ENCODE data around the gene HOOK2. TPM values are rescaled to one million over a fixed set of nuclear protein-coding genes. Genes with fewer than 3 reads are reported as not detected.

Gene HOOK2
- total and polyA plus RNA-seq, 2 of the 13 experiments (the other 11 are each of a cell fraction or from before 2014, with no cell fraction given), result 9.2 to 12.9 TPM

GRCh38 chr19:12791345-12792050, 16.1 kb upstream of the HOOK2 start, which contains the start of gene JUNB (continued):
- TF ChIP-seq PCBP2 (optimal IDR thresholded peaks at IDR 0.05; ENCODE audit: low read depth, low read length, poor library complexity, severe bottlenecking), result no peak
- peak; percentile 95 for TF ChIP-seq ELF4 (CRISPR knock-in tag; IDR thresholded peaks at IDR 0.05; ENCODE audit: borderline replicate concordance)
- TF ChIP-seq TCF12 (IDR thresholded peaks at IDR 0.05), result no peak
- TF ChIP-seq TCF12 (CRISPR knock-in tag; IDR thresholded peaks at IDR 0.05), result no peak
- no peak for TF ChIP-seq ZNF260 (CRISPR knock-in tag; IDR thresholded peaks at IDR 0.05; ENCODE audit: borderline replicate concordance, low read depth)
- peak; percentile 70 for TF ChIP-seq RARA (CRISPR knock-in tag; IDR thresholded peaks at IDR 0.05)
- TF ChIP-seq SRSF1 (optimal IDR thresholded peaks at IDR 0.05; ENCODE audit: low read depth, low read length), result peak; percentile 97
- no peak; the same call in 1 of the 2 replicates for TF ChIP-seq ZNF546 (CRISPR knock-in tag; conservative IDR thresholded peaks at IDR 0.05)
- TF ChIP-seq ZNF333 (CRISPR knock-in tag; IDR thresholded peaks at IDR 0.05; ENCODE audit: borderline replicate concordance), result no peak
- no peak for TF ChIP-seq FOXK2 (IDR thresholded peaks at IDR 0.05)
- no peak for TF ChIP-seq ZNF10 (CRISPR knock-in tag; IDR thresholded peaks at IDR 0.05; ENCODE audit: borderline replicate concordance, low read depth)
- no peak for TF ChIP-seq HDAC6 (IDR thresholded peaks at IDR 0.05; ENCODE audit: low read depth, low read length)
- TF ChIP-seq MBD4 (IDR thresholded peaks at IDR 0.05; ENCODE audit: borderline replicate concordance, low read length), result no peak
- no peak for TF ChIP-seq CEBPB (IDR thresholded peaks at IDR 0.05; ENCODE audit: borderline replicate concordance, low read depth, low read length)
- peak; percentile 65 for TF ChIP-seq GMEB2 (CRISPR knock-in tag; IDR thresholded peaks at IDR 0.05; ENCODE audit: low read depth)
- TF ChIP-seq NR1H2 (CRISPR knock-in tag; IDR thresholded peaks at IDR 0.05; ENCODE audit: borderline replicate concordance, low read depth), result no peak
- TF ChIP-seq PREB (CRISPR knock-in tag; IDR thresholded peaks at IDR 0.05), result no peak
- no peak for TF ChIP-seq PRDM15 (CRISPR knock-in tag; IDR thresholded peaks at IDR 0.05)
- TF ChIP-seq ZNF251 (CRISPR knock-in tag; IDR thresholded peaks at IDR 0.05), result no peak
- no peak for TF ChIP-seq ZNF7 (CRISPR knock-in tag; IDR thresholded peaks at IDR 0.05)
- peak; percentile 50 for TF ChIP-seq KMT2A (CRISPR knock-in tag; IDR thresholded peaks at IDR 0.05)
- TF ChIP-seq ZNF784 (CRISPR knock-in tag; IDR thresholded peaks at IDR 0.05; ENCODE audit: borderline replicate concordance), result no peak; the same call in 1 of the 2 replicates
- no peak for TF ChIP-seq GPN1 (CRISPR knock-in tag; IDR thresholded peaks at IDR 0.05; ENCODE audit: borderline replicate concordance)
- TF ChIP-seq NBN (conservative IDR thresholded peaks at IDR 0.05), result no peak

Data from HepG2 (cell line).